ENCODE measurements around the gene CRTC2.
A peak's percentile ranks its signal among the peaks of the same experiment; 100 is the strongest.

Gene CRTC2

GRCh38 chr1:153991806-153992205 lies 33.4 kb upstream of the CRTC2 start:
- no peak for TF ChIP-seq CTCF (IDR thresholded peaks at IDR 0.05; ENCODE audit: low read depth, low read length)
- peak overlapping the region; percentile 79 to 93 for H3K4me3 ChIP-seq (replicated peaks in 1 of 2; ENCODE audit: low read depth in 2 of 2, low read length in 2 of 2)
- DNase-seq (ENCODE audit: low read depth in 2 of 2), result no peak

- H3K4me3 ChIP-seq (replicated peaks in 1 of 2; ENCODE audit: low read depth in 2 of 2, low read length in 2 of 2), result peak overlapping the region; percentile 79 to 93
- no peak for TF ChIP-seq CTCF (IDR thresholded peaks at IDR 0.05; ENCODE audit: low read depth, low read length)
- DNase-seq (ENCODE audit: low read depth in 2 of 2), result peak in 1 of 2 donors; percentile 45
Observed at GRCh38 chr1:153991151-153991630, 32.8 kb upstream of the CRTC2 start.

- no peak for TF ChIP-seq CTCF (IDR thresholded peaks at IDR 0.05; ENCODE audit: low read depth, low read length)
- peak; percentile 99 for DNase-seq (ENCODE audit: low read depth in 2 of 2)
- H3K4me3 ChIP-seq (replicated peaks in 1 of 2; ENCODE audit: low read depth in 2 of 2, low read length in 2 of 2), result peak within 1 kb of the TSS; percentile 79 to 93
Observed at GRCh38 chr1:153990468-153991150, 32.2 kb upstream of the CRTC2 start, which contains the start of gene RPS27. TSS of gene RPS27 (plus strand) at chr1:153990762. CDS start at chr1:153990797, 35 bp downstream.

GRCh38 chr1:153987621-153988020 lies 29.2 kb upstream of the CRTC2 start:
- no peak overlapping the region for H3K4me3 ChIP-seq (replicated peaks in 1 of 2; ENCODE audit: low read depth in 2 of 2, low read length in 2 of 2)
- no peak for TF ChIP-seq CTCF (IDR thresholded peaks at IDR 0.05; ENCODE audit: low read depth, low read length)
- no peak for DNase-seq (ENCODE audit: low read depth in 2 of 2)

GRCh38 chr1:153985941-153986761 lies 27.7 kb upstream of the CRTC2 start, which contains the start of gene RAB13:
TSS of gene RAB13 (minus strand) at chr1:153986339. CDS start at chr1:153986236, 103 bp downstream.
- H3K4me3 ChIP-seq (replicated peaks in 1 of 2; ENCODE audit: low read depth in 2 of 2, low read length in 2 of 2), result peak within 1 kb of the TSS; percentile 72 to 89
- TF ChIP-seq CTCF (IDR thresholded peaks at IDR 0.05; ENCODE audit: low read depth, low read length), result no peak
- DNase-seq (ENCODE audit: low read depth in 2 of 2), result peak; percentile 87 to 92

GRCh38 chr1:153985341-153985912 lies 27.0 kb upstream of the CRTC2 start:
- peak overlapping the region; percentile 72 to 89 for H3K4me3 ChIP-seq (replicated peaks in 1 of 2; ENCODE audit: low read depth in 2 of 2, low read length in 2 of 2)
- peak; percentile 80 to 93 for DNase-seq (ENCODE audit: low read depth in 2 of 2)
- no peak for TF ChIP-seq CTCF (IDR thresholded peaks at IDR 0.05; ENCODE audit: low read depth, low read length)
